NCI-H2196 (cell line): Measurements from ENCODE around the gene PRMT3.
A peak's percentile ranks its signal among the peaks of the same experiment; 100 is the strongest.
"Not testable (repeated sequence)": the region's sequence is repeated elsewhere in the genome, so short reads cannot be mapped to it uniquely, and the experiment has no call there.

ENCODE experiments used
- DNase-seq: peaks from one replicate; lab custom pipeline; 2025; ENCODE audit not compliant: unreplicated experiment; lab: John Stamatoyannopoulos, UW

The PRMT3 gene

GRCh38 chr11:20387261-20388095, at the start of gene PRMT3:
Gene PRMT3 (plus strand): TSS chr11:20387716. CDS start chr11:20387747, 31 bp downstream.
- DNase-seq, result peak; percentile 98

GRCh38 chr11:20342347-20343141, 45.0 kb upstream of the PRMT3 start:
- no peak for DNase-seq

- DNase-seq, result no peak
Measured at GRCh38 chr11:20351136-20351535, 36.4 kb upstream of the PRMT3 start.

GRCh38 chr11:20351751-20352262, 35.7 kb upstream of the PRMT3 start:
- no peak for DNase-seq

GRCh38 chr11:20353829-20354434, 33.6 kb upstream of the PRMT3 start:
- peak; percentile 71 for DNase-seq

- peak; percentile 48 for DNase-seq
Measured at GRCh38 chr11:20355221-20356219, 32.0 kb upstream of the PRMT3 start.

- DNase-seq, result no peak
Measured at GRCh38 chr11:20357150-20357549, 30.4 kb upstream of the PRMT3 start.

- peak; percentile 22 for DNase-seq
Measured at GRCh38 chr11:20360650-20361049, 26.9 kb upstream of the PRMT3 start.

GRCh38 chr11:20362481-20362880, 25.0 kb upstream of the PRMT3 start:
- no peak for DNase-seq

- no peak for DNase-seq
Measured at GRCh38 chr11:20363149-20363499, 24.4 kb upstream of the PRMT3 start.

- peak; percentile 74 for DNase-seq
Measured at GRCh38 chr11:20363500-20364340, 23.8 kb upstream of the PRMT3 start, which contains the start of gene HTATIP2. Gene HTATIP2 (plus strand): TSS chr11:20363714. CDS start chr11:20364238, 524 bp downstream.

- DNase-seq, result no peak
Measured at GRCh38 chr11:20364341-20364792, 23.1 kb upstream of the PRMT3 start.

GRCh38 chr11:20365465-20365864, 22.1 kb upstream of the PRMT3 start:
- DNase-seq, result not testable (repeated sequence)

GRCh38 chr11:20367313-20367948, 20.1 kb upstream of the PRMT3 start:
- no peak for DNase-seq

GRCh38 chr11:20368438-20368837, 19.1 kb upstream of the PRMT3 start:
- no peak for DNase-seq

GRCh38 chr11:20369826-20370225, 17.7 kb upstream of the PRMT3 start:
- DNase-seq, result no peak

- no peak for DNase-seq
Measured at GRCh38 chr11:20372081-20372626, 15.4 kb upstream of the PRMT3 start.

GRCh38 chr11:20373147-20373546, 14.4 kb upstream of the PRMT3 start:
- DNase-seq, result no peak
